ENCODE measurements around the gene DTX4.

The DTX4 gene

GRCh38 chr11:59221441-59221840 lies 49.5 kb downstream of the DTX4 start:
- DNase-seq, result no peak

DNA sequence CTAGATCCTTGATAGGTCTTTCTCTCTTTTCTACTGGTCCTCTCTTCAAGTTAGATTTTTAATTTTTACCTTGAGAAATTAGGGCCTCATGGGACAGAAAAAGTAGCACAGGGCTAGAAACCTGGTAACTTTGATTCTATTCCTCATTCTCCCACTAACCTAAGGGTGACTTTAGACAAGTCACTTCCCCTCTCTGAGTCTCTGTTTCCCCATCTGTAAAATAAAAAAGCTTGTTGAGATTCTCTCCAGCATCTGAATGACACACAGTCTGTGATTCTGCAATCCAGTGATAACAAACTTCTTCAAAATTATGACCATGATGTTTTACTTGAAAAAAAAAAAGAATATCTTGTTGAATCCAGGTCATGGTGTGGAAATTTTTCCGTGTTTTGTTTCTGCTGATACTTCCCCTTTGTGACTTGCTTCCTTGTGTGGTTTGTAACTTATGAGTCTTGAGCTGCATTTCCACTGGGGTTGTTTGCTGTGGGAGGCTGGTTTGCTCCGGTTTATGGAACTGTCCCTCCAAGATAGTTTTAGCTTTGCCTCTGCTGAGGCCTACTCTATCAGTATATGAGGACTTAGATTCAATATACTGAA lies 50.6 kb downstream of the DTX4 start:
- DNase-seq, result no peak

DNA sequence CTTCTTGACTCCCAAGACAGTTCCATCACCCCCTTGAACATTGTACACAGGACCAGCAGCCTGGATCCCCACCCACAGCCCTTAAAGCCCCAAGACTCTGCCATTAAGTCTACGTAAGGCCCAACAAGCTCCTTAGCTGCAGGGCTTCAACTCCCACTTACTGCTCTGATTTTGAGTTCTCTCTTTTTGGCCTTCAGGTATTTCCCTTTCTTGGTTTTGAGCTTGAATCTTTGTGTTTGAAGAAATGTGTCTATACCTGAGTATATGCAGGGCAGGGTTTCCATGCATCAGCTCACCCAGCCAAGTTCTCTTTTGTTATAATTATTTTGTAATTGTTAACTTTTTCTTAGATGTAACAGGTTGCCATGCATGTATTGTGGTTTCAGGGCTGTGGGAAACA lies 51.2 kb downstream of the DTX4 start:
- DNase-seq, result no peak

- no peak for DNase-seq
These were observed 51.7 kb downstream of the DTX4 start for GRCh38 chr11:59223611-59224010.

DNA sequence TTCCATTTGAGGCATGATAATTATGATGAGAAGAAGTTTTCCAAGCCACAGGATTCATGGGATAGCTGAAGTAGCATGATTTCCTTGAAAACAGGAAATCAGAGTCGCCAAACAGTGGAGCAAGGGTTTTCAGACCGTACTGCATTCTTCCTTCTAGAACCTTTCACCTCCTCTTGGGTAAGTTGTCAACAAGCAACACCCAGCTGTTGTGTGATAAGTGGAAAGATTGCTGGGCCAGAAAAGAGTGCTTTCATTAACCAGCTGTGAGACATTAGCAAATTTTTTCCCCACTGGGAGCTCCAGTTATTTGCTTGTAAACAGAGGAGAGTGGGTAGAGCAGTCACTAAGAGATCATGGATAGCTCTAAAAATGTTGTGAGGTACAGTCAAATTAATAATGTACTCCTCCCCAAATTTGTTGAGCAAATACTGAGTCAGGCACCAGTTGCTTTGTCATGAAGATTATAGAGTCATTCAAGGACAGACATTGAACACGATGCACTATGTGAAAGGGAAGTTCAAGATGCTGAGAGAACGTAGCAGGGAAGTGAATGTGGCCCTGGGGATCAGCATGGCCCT lies 52.5 kb downstream of the DTX4 start:
- DNase-seq, result no peak

- DNase-seq, result no peak
These were observed 53.1 kb downstream of the DTX4 start for GRCh38 chr11:59225017-59225416.

- DNase-seq, result no peak
These were observed 54.5 kb downstream of the DTX4 start for GRCh38 chr11:59226396-59226795.

GRCh38 chr11:59240322-59240721 lies 68.4 kb downstream of the DTX4 start:
- DNase-seq, result no peak

DNA sequence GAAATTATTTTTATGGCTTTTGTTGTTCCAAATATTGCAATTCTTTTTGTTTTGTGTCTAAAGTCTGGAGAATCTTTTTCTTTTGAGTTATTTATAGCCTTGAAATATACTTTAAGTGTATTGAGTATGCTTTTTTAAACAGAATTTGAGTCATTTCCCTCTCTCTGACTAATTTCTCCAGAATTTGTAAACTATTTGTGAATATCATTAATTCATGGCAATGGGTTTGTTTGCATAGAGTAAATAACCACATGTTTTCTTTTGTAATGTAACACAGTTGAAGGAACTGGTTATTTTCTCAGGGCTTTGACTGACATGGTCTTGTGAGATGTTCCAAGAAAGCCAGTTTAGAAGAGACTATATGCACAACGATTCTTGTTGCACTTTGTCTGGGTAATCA lies 71.7 kb downstream of the DTX4 start:
- DNase-seq, result no peak

DNA sequence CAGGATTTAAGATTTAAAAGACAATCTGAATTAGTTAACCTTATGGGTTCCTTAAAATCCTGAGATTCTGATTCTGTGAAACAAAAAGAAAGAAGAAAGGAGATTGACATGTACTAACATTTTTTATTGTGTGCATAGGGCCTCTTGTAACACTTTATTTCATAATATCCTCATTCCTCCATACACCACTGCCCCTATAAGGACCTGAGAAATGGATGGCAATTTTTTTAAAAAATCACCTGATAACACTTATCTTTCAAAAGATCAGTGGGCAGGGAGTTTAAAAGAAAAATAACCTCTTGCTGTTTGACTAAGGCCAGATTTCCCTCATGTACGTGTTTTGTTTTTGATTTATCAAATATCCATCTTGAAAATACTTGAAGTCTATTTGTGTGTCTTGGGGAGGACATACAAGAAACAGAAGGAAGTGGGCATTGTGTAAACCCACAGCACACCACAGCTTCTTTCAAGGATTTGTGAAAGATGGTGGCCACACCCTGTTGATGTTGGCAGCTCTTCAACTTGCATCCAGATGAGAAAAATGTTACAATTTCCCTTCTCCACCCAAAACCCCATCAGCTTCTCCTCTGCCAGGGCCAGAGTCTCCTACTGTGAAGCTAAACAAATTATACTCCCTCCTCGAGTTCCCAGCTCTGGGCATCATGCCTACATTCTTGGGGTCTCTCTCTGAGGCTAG lies 75.7 kb downstream of the DTX4 start:
- DNase-seq, result peak in 3 of 6 experiments; percentile 8 to 21 (median 14)

GRCh38 chr11:59249535-59249934 lies 77.6 kb downstream of the DTX4 start:
- no peak for DNase-seq

- DNase-seq, result no peak
These were observed 81.1 kb downstream of the DTX4 start for GRCh38 chr11:59253001-59253400.

DNA sequence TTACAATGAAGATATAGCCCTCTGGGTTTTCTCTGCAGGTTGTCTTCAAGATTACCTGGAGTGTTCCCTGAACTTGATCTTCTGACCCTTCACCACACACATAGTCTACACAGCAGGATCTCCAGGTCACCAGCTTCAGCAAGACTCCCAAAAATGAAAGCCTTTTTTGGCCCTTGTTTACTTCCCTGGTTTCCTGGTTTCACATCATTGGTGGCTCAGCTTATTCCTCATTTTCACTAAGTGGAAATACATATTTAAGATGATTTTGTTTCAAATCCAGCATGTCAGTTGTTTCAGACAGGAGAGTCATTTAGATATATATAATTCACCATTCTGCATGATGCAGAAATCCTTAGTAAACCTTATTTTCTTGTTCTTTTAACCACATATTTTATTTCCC lies 82.4 kb downstream of the DTX4 start:
- DNase-seq, result no peak

DNA sequence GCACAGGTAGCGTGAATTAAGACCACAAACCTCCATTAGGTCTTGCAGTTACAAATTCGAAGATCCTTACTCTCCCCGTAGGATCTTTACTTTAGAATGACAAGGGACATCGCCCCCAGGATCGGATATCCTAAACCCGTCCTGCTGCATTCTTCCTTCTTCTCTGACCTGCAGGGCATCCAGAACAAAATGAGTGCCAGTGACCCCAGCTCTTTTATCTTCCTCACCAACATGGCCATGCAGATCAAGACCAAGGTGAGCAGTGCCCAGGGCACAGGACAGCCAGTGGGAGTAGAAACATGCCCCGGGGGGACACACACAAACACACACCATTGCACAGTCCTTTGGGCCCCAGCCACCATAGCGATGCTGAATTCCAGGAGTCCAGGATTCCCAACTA lies 83.3 kb downstream of the DTX4 start:
- DNase-seq, result no peak
